Esophagus squamous epithelium (tissue), 5 donors: Measurements from ENCODE around the gene HDAC10. TPM values are rescaled to one million over a fixed set of nuclear protein-coding genes. Genes with fewer than 3 reads are reported as not detected.

ENCODE experiments used
- DNase-seq: peaks from one replicate; lab custom pipeline; 2025; lab: John Stamatoyannopoulos, UW
- H3K27ac ChIP-seq, 4 donors: fragments of 200-600 bp; sonication (generic); one replicate each; pipeline ENCODE4 v1.5.1; 2016 to 2019; ENCODE audit warnings: mild to moderate bottlenecking in 1 of 4
- H3K27me3 ChIP-seq, 4 donors: fragments of 200-600 bp; sonication (generic); 1 replicate in 3 of 4; 2 replicates in 1 of 4; pipeline versions ENCODE4 v1.5.1 to v1.6.0; 2017 to 2021; ENCODE audit warnings: antibody characterized with exemption in 1 of 4
- H3K36me3 ChIP-seq, 3 donors: fragments of 200-600 bp; sonication (generic); one replicate each; pipeline ENCODE4 v1.5.1; 2016 to 2019
- H3K4me1 ChIP-seq, 3 donors: fragments of 200-600 bp; sonication (generic); one replicate each; pipeline ENCODE4 v1.5.1; 2017 to 2019
- H3K4me3 ChIP-seq, 4 donors: fragments of 200-600 bp; sonication (generic); 1 replicate in 3 of 4; 2 replicates in 1 of 4; pipeline ENCODE4 v1.5.1; 2016 to 2019; ENCODE audit warnings: mild to moderate bottlenecking in 2 of 4, moderate library complexity in 1 of 4
- H3K9me3 ChIP-seq, 3 donors: fragments of 200-600 bp; sonication (generic); one replicate each; pipeline ENCODE4 v1.5.1; 2016 to 2019
- CTCF ChIP-seq, 6 experiments: fragments of 450-650 bp in 4 of 6; fragments of 200-600 bp in 2 of 6; sonication (generic) in 2 of 6; IDR thresholded peaks; one replicate each; pipeline ENCODE4 v1.5.1; 2016 to 2019; ENCODE audit warnings: antibody characterized with exemption in 6 of 6, mild to moderate bottlenecking in 4 of 6, moderate library complexity in 4 of 6
- POLR2A ChIP-seq, 4 donors: fragments of 450-650 bp; IDR thresholded peaks; one replicate each; pipeline ENCODE4 v1.6.1; 2017; ENCODE audit warnings: antibody characterized with exemption in 4 of 4, mild to moderate bottlenecking in 4 of 4, moderate library complexity in 3 of 4
- WGBS, 2 donors: methylation state at CpG; one replicate each; pipeline ENCODE4 v1.1.5; 2018; 5-methylcytosine and 5-hydroxymethylcytosine counted together
- intact Hi-C: fragments of 100-400 bp; cut with DNase I; formaldehyde crosslinking; loops from one replicate; pipeline ENCODE4 v1.15.0; 2022
- total RNA-seq, 4 donors: library from RNA; depleted of rRNA; stranded (reverse); fragments of >200 nt; gene quantifications; one replicate each; pipeline ENCODE4 v1.1.0, GENCODE V29; 2016
- donor health status: DM: yes; HTN: yes; CAD: no.

HDAC10 gene
- total RNA-seq, 4 donors from 2014 or later = 18.2 to 46.3 (median 35.6) TPM

GRCh38 chr22:50219800-50220602 lies 31.1 kb downstream of the HDAC10 start:
- Histone ChIP-seq H3K4me1 (peaks cover 0 to 11% (median 4%) of the 10 kb centered on the region in 3 donors), H3K4me3 (no peak overlapping the region), H3K36me3 (peaks cover 67 to 98% (median 72%) of the 10 kb centered on the region in 3 donors), H3K27me3 (no peaks in the 10 kb centered on the region), H3K27ac (no peak overlapping the region), H3K9me3 (no peaks in the 10 kb centered on the region)
- intact Hi-C loops = loop anchor here (10.0 kb wide), 1 partner anchor 295 kb away; no protein-coding TSS in a partner anchor
- TF ChIP-seq CTCF (IDR thresholded peaks at IDR 0.05) (no peak), POLR2A (IDR thresholded peaks at IDR 0.05) (no peak)
- no peak for DNase-seq
- 82 to 92% methylated on average over 8 to 15 of the region's 25 CpGs for WGBS, 2 donors

GRCh38 chr22:50218996-50219727 lies 31.9 kb downstream of the HDAC10 start:
- Histone ChIP-seq H3K36me3 (peaks cover 62 to 98% (median 70%) of the 10 kb centered on the region in 3 donors), H3K27me3 (no peaks in the 10 kb centered on the region), H3K4me1 (peaks cover 0 to 11% (median 4%) of the 10 kb centered on the region in 3 donors), H3K9me3 (no peaks in the 10 kb centered on the region), H3K4me3 (no peak overlapping the region), H3K27ac (no peak overlapping the region)
- WGBS, 2 donors = 59 to 100% methylated on average over 1 to 12 of the region's 42 CpGs
- DNase-seq = no peak
- TF ChIP-seq CTCF (IDR thresholded peaks at IDR 0.05) (no peak), POLR2A (IDR thresholded peaks at IDR 0.05) (no peak)
- intact Hi-C loops = loop anchor here (10.0 kb wide), 1 partner anchor 294 kb away; no protein-coding TSS in a partner anchor

- peaks cover 0 to 11% (median 4%) of the 10 kb centered on the region in 3 donors for H3K4me1 ChIP-seq
- no peaks in the 10 kb centered on the region for H3K9me3 ChIP-seq
- H3K4me3 ChIP-seq = no peak overlapping the region
- TF ChIP-seq CTCF (IDR thresholded peaks at IDR 0.05) = no peak
- no peak for TF ChIP-seq POLR2A (IDR thresholded peaks at IDR 0.05)
- no peaks in the 10 kb centered on the region for H3K27me3 ChIP-seq
- no peak for DNase-seq
- intact Hi-C loops = loop anchor here (10.0 kb wide), 1 partner anchor 294 kb away; no protein-coding TSS in a partner anchor
- H3K36me3 ChIP-seq = peaks cover 55 to 98% (median 66%) of the 10 kb centered on the region in 3 donors
- no peak overlapping the region for H3K27ac ChIP-seq
- WGBS, 2 donors = 67 to 71% methylated on average over 1 to 14 of the region's 43 CpGs
Observed at GRCh38 chr22:50218153-50218995, 32.7 kb downstream of the HDAC10 start.

- intact Hi-C loops = loop anchor here (10.0 kb wide), 1 partner anchor 293 kb away; no protein-coding TSS in a partner anchor
- no peaks in the 10 kb centered on the region for H3K9me3 ChIP-seq
- peaks cover 49 to 98% (median 67%) of the 10 kb centered on the region in 3 donors for H3K36me3 ChIP-seq
Observed at GRCh38 chr22:50217543-50218152, 33.4 kb downstream of the HDAC10 start.

More at GRCh38 chr22:50217543-50218152, 33.4 kb downstream of the HDAC10 start:
- Histone ChIP-seq H3K27ac (no peak overlapping the region), H3K4me1 (peaks cover 0 to 11% (median 4%) of the 10 kb centered on the region in 3 donors), H3K4me3 (no peak overlapping the region), H3K27me3 (no peaks in the 10 kb centered on the region)
- TF ChIP-seq POLR2A (IDR thresholded peaks at IDR 0.05) (no peak), CTCF (IDR thresholded peaks at IDR 0.05) (no peak)
- WGBS, 2 donors = 80 to 94% methylated on average over 2 to 3 of the region's 21 CpGs
- DNase-seq = no peak
